HCT116 (cell line): Measurements from ENCODE around the gene DEFB123. TPM values are rescaled to one million over a fixed set of nuclear protein-coding genes. Genes with fewer than 3 reads are reported as not detected.

Source experiments
- ATAC-seq: fragments of 200-7000 bp; cut with Tn5 transposase; 2 replicates; pipeline ENCODE4 v1.9.1; 2020; ENCODE audit warnings: mild to moderate bottlenecking, moderate library complexity
- BruUV-seq: library from RNA; stranded (reverse); fragments of 400-500 nt; replicated peaks from 2 replicates; lab custom pipeline; 2021; lab: Mats Ljungman, UMichigan
- CTCF ChIA-PET: fragments of 300-600 bp; sonication (Branson Sonifier 250); formaldehyde crosslinking; loops from one replicate; lab custom pipeline; 2021; ENCODE audit warnings: antibody characterized with exemption; lab: Charles Lee
- POLR2A ChIA-PET: fragments of 300-600, 350-600 bp; sonication (Branson Sonifier 250); formaldehyde crosslinking; loops from one replicate; lab custom pipeline; 2021; ENCODE audit warnings: antibody characterized with exemption; lab: Charles Lee
- RAD21 ChIA-PET, 2 experiments: fragments of 300-600 bp; sonication (Branson Sonifier 250); formaldehyde crosslinking; loops; one replicate each; lab custom pipeline; 2023; ENCODE audit warnings: low total read pairs in 2 of 2; ENCODE audit not compliant: uncharacterized antibody in 2 of 2, unreplicated experiment in 2 of 2, low non-redundant PET in 1 of 2; lab: Charles Lee
- DNase-seq: peaks from one replicate; pipeline ENCODE4 v3.0.0-alpha.2; 2010; ENCODE audit warnings: low read depth, low spot score
- H2AFZ ChIP-seq: fragments of 200-600 bp; shearing (Covaris generic), sonication (generic); 2 replicates; pipeline ENCODE4 v1.6.1; 2017; ENCODE audit warnings: low read depth, mixed run types, mixed read lengths, antibody characterized with exemption, low read length; ENCODE audit not compliant: poor library complexity, severe bottlenecking
- H3K27ac ChIP-seq: 2 replicates; pipeline ENCODE4 v1.5.1; 2012; ENCODE audit warnings: low read depth, low read length
- H3K27me3 ChIP-seq: fragments of 200-600 bp; sonication (generic); 2 replicates; pipeline ENCODE4 v1.6.1; 2016; ENCODE audit warnings: mixed run types, low read length, mixed read lengths; ENCODE audit not compliant: insufficient read depth
- H3K36me3 ChIP-seq, 2 experiments: fragments of 200-500 bp in 1 of 2; fragments of 200-600 bp in 1 of 2; sonication (Bioruptor generic) in 1 of 2; sonication (generic) in 1 of 2; 2 replicates each; pipeline versions ENCODE4 v1.5.1 to v1.6.1; 2014 to 2016; ENCODE audit warnings: low read length in 2 of 2, inconsistent platforms in 1 of 2, mixed read lengths in 1 of 2, mixed run types in 1 of 2; ENCODE audit not compliant: insufficient read depth in 2 of 2, control insufficient read depth in 1 of 2
- H3K4me1 ChIP-seq, 2 experiments: fragments of 200-600 bp in 1 of 2; sonication (generic) in 1 of 2; 2 replicates each; pipeline versions ENCODE4 v1.5.1 to v1.6.1; 2012 to 2017; ENCODE audit warnings: low read length in 2 of 2, inconsistent platforms in 1 of 2, mild to moderate bottlenecking in 1 of 2, mixed read lengths in 1 of 2, mixed run types in 1 of 2, moderate library complexity in 1 of 2; ENCODE audit not compliant: insufficient read depth in 2 of 2, control insufficient read depth in 1 of 2
- H3K4me2 ChIP-seq: fragments of 200-600 bp; sonication (generic); 2 replicates; pipeline ENCODE4 v1.6.1; 2017; ENCODE audit warnings: mixed run types, low read length, mixed read lengths
- H3K4me3 ChIP-seq, 2 experiments: fragments of 200-600 bp in 1 of 2; sonication (generic) in 1 of 2; replicated peaks in 1 of 2; 2 replicates each; pipeline ENCODE4 v1.5.1; 2011 to 2016; ENCODE audit warnings: low read length in 2 of 2, control low read depth in 1 of 2, low read depth in 1 of 2, mild to moderate bottlenecking in 1 of 2, mixed read lengths in 1 of 2, mixed run types in 1 of 2
- H3K79me2 ChIP-seq: fragments of 200-600 bp; sonication (generic); 2 replicates; pipeline ENCODE4 v1.6.1; 2017; ENCODE audit warnings: mild to moderate bottlenecking, mixed run types, low read length, moderate library complexity, mixed read lengths; ENCODE audit not compliant: insufficient read depth
- H3K9ac ChIP-seq: fragments of 200-600 bp; sonication (generic); 2 replicates; pipeline ENCODE4 v1.6.1; 2016; ENCODE audit warnings: low read length, mixed read lengths
- H3K9me2 ChIP-seq: fragments of 200-600 bp; sonication (generic), shearing (Covaris generic); 2 replicates; pipeline ENCODE4 v1.6.1; 2017; ENCODE audit warnings: mixed run types, mild to moderate bottlenecking, moderate library complexity; ENCODE audit not compliant: insufficient read depth
- H3K9me3 ChIP-seq, 2 experiments: fragments of 200-500 bp in 1 of 2; fragments of 200-600 bp in 1 of 2; sonication (Bioruptor generic) in 1 of 2; sonication (generic) in 1 of 2; 2 replicates each; pipeline ENCODE4 v1.6.1; 2014 to 2017; ENCODE audit warnings: low read length in 2 of 2, mixed read lengths in 2 of 2, inconsistent platforms in 1 of 2, low read depth in 1 of 2, mild to moderate bottlenecking in 1 of 2, mixed run types in 1 of 2, moderate library complexity in 1 of 2; ENCODE audit not compliant: control insufficient read depth in 1 of 2, insufficient read depth in 1 of 2
- H4K20me1 ChIP-seq: fragments of 200-600 bp; sonication (generic), shearing (Covaris generic); 2 replicates; pipeline ENCODE4 v1.6.1; 2017; ENCODE audit warnings: mixed run types, mild to moderate bottlenecking, moderate library complexity; ENCODE audit not compliant: insufficient read depth
- ELF1 ChIP-seq: IDR thresholded peaks from 2 replicates; pipeline ENCODE4 v1.6.1; 2012; ENCODE audit warnings: low read depth, borderline replicate concordance
- FOSL1 ChIP-seq: IDR thresholded peaks from 2 replicates; pipeline ENCODE4 v1.6.1; 2012; ENCODE audit warnings: low read depth
- SRF ChIP-seq: IDR thresholded peaks from 2 replicates; pipeline ENCODE4 v1.6.1; 2012; ENCODE audit warnings: low read depth
- ZNF274 ChIP-seq: fragments of 200-500 bp; sonication (Bioruptor generic); IDR thresholded peaks from 2 replicates; pipeline ENCODE4 v1.6.1; 2014; ENCODE audit warnings: mild to moderate bottlenecking, low read depth, low read length, inconsistent platforms
- intact Hi-C: fragments of 100-400 bp; cut with micrococcal nuclease; formaldehyde crosslinking; loops from 2 replicates; pipeline ENCODE4 v1.10.0; 2022
- total RNA-seq: library from RNA; stranded (reverse); gene quantifications from one replicate; pipeline ENCODE4 v1.2.1, GENCODE V29; 2021; ENCODE audit not compliant: unreplicated experiment
- TF ChIP-seq, protein P1 (sequence below): IDR thresholded peaks from 2 replicates; pipeline ENCODE4 v1.6.1; 2012; ENCODE audit warnings: low read depth

The DEFB123 gene
- total RNA-seq, 1 experiment from 2014 or later: not detected

DNA sequence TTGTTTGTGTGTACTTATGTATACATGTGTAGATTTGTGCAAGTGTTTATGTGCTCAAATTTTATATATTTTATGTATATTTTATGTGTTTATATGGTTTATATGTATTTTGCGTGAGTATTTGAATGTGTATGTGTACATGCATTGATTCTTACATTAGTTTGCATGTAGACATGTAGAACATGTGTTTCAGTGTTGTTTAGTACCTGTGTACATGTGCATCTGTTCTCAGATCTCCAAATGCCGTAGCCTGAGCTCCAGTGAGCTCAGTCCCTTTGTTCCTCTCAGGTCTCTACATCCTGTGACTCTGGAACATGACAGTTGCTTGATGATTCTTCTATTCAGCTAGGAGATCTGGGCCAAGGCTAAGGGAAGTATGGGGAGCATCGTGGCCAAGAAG, 45.5 kb upstream of the DEFB123 start (continued):
- no peak for TF ChIP-seq ELF1
- no peak for TF ChIP-seq FOSL1
- TF ChIP-seq, protein P1, sequence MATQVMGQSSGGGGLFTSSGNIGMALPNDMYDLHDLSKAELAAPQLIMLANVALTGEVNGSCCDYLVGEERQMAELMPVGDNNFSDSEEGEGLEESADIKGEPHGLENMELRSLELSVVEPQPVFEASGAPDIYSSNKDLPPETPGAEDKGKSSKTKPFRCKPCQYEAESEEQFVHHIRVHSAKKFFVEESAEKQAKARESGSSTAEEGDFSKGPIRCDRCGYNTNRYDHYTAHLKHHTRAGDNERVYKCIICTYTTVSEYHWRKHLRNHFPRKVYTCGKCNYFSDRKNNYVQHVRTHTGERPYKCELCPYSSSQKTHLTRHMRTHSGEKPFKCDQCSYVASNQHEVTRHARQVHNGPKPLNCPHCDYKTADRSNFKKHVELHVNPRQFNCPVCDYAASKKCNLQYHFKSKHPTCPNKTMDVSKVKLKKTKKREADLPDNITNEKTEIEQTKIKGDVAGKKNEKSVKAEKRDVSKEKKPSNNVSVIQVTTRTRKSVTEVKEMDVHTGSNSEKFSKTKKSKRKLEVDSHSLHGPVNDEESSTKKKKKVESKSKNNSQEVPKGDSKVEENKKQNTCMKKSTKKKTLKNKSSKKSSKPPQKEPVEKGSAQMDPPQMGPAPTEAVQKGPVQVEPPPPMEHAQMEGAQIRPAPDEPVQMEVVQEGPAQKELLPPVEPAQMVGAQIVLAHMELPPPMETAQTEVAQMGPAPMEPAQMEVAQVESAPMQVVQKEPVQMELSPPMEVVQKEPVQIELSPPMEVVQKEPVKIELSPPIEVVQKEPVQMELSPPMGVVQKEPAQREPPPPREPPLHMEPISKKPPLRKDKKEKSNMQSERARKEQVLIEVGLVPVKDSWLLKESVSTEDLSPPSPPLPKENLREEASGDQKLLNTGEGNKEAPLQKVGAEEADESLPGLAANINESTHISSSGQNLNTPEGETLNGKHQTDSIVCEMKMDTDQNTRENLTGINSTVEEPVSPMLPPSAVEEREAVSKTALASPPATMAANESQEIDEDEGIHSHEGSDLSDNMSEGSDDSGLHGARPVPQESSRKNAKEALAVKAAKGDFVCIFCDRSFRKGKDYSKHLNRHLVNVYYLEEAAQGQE: no peak
- no peak for TF ChIP-seq ZNF274

DNA sequence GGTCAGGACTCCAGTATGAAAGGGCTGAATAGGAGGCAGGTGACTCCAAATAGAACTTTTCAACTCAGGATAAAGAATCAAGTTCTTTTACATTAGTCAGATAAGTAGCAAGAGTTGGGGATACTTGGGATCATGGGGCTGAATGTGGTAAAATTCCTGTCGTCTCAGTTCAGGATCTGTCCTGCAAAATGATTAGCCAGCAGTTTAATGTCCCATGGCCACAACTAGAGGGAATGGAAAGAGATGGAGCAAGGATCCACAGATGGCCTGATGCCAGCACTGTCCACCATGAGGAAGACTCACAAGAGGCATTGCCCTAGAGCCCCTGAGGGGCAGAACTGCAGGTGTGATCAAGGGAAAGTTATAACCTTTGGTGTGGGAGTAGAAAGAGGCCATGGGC, 36.5 kb upstream of the DEFB123 start:
- H3K9me2 ChIP-seq: no peaks in the 10 kb centered on the region
- DNase-seq (no peak), ATAC-seq (no peak)
- H3K27me3 ChIP-seq: peaks cover 23% of the 10 kb centered on the region
- intact Hi-C loops: no loop called here
- no peak overlapping the region for H3K4me2 ChIP-seq
- ChIA-PET POLR2A (no interaction called here), CTCF (no interaction called here), RAD21 (no interaction called here)
- H3K27ac ChIP-seq: no peak overlapping the region
- no peaks in the 10 kb centered on the region for H3K9me3 ChIP-seq
- no peak overlapping the region for H2AFZ ChIP-seq
- H3K79me2 ChIP-seq: no peaks in the 10 kb centered on the region
- no peak overlapping the region for H3K9ac ChIP-seq
- H3K4me1 ChIP-seq: no peaks in the 10 kb centered on the region
- no peak overlapping the region for H3K4me3 ChIP-seq
- TF ChIP-seq SRF: no peak
- TF ChIP-seq, all 23 proteins: peak for 0
- no peaks in the 10 kb centered on the region for H4K20me1 ChIP-seq
- no peaks in the 10 kb centered on the region for H3K36me3 ChIP-seq
- BruUV-seq: no TSS peak
